ENCODE results near the gene SUSD4.

Gene SUSD4

GRCh38 chr1:223221686-223222085 lies 142.3 kb downstream of the SUSD4 start:
- H3K4me3 ChIP-seq (ENCODE audit: low read depth, low read length) = no peak overlapping the region
- no peak for TF ChIP-seq CTCF (IDR thresholded peaks at IDR 0.05; ENCODE audit: control insufficient read depth, extremely low read depth, insufficient read depth)
- no peak for DNase-seq (ENCODE audit: low read depth)

- H3K4me3 ChIP-seq (ENCODE audit: low read depth, low read length) = no peak overlapping the region
- TF ChIP-seq CTCF (IDR thresholded peaks at IDR 0.05; ENCODE audit: control insufficient read depth, extremely low read depth, insufficient read depth) = no peak
- no peak for DNase-seq (ENCODE audit: low read depth)
Observed at GRCh38 chr1:223219846-223220610, 143.9 kb downstream of the SUSD4 start.

GRCh38 chr1:223219318-223219635 lies 144.7 kb downstream of the SUSD4 start:
- no peak for DNase-seq (ENCODE audit: low read depth)
- no peak for TF ChIP-seq CTCF (IDR thresholded peaks at IDR 0.05; ENCODE audit: control insufficient read depth, extremely low read depth, insufficient read depth)
- no peak overlapping the region for H3K4me3 ChIP-seq (ENCODE audit: low read depth, low read length)

- H3K4me3 ChIP-seq (ENCODE audit: low read depth, low read length) = no peak overlapping the region
- no peak for TF ChIP-seq CTCF (IDR thresholded peaks at IDR 0.05; ENCODE audit: control insufficient read depth, extremely low read depth, insufficient read depth)
- no peak for DNase-seq (ENCODE audit: low read depth)
Observed at GRCh38 chr1:223217781-223218180, 146.2 kb downstream of the SUSD4 start.

- no peak for DNase-seq (ENCODE audit: low read depth)
- no peak overlapping the region for H3K4me3 ChIP-seq (ENCODE audit: low read depth, low read length)
- no peak for TF ChIP-seq CTCF (IDR thresholded peaks at IDR 0.05; ENCODE audit: control insufficient read depth, extremely low read depth, insufficient read depth)
Observed at GRCh38 chr1:223216531-223217205, 147.3 kb downstream of the SUSD4 start.

GRCh38 chr1:223216074-223216473 lies 147.9 kb downstream of the SUSD4 start:
- DNase-seq (ENCODE audit: low read depth) = no peak
- no peak overlapping the region for H3K4me3 ChIP-seq (ENCODE audit: low read depth, low read length)
- TF ChIP-seq CTCF (IDR thresholded peaks at IDR 0.05; ENCODE audit: control insufficient read depth, extremely low read depth, insufficient read depth) = no peak

Data from LNCaP clone FGC (cell line).